Dendritic cell treated with granulocyte-macrophage colony-stimulating factor and Interleukin-4, amounts not matched to agents 40 ng/mL and 50 ng/mL, for 4 days (primary cell): ENCODE results near the gene RARRES1.
"Not testable (repeated sequence)": the region's sequence is repeated elsewhere in the genome, so short reads cannot be mapped to it uniquely, and the experiment has no call there.

ENCODE experiments used
- H3K27ac Mint-ChIP-seq: one replicate; pipeline ENCODE4 v1.8.0; 2022; ENCODE audit warnings: mild to moderate bottlenecking, mixed read lengths
- H3K27me3 Mint-ChIP-seq: one replicate; pipeline ENCODE4 v1.8.0; 2022; ENCODE audit warnings: mild to moderate bottlenecking, mixed read lengths
- H3K36me3 Mint-ChIP-seq: one replicate; pipeline ENCODE4 v1.8.0; 2022; ENCODE audit warnings: low read depth, mixed read lengths
- H3K4me1 Mint-ChIP-seq: one replicate; pipeline ENCODE4 v1.8.0; 2022; ENCODE audit warnings: low read depth, mixed read lengths
- H3K4me3 Mint-ChIP-seq: one replicate; pipeline ENCODE4 v1.8.0; 2022; ENCODE audit warnings: mild to moderate bottlenecking, moderate library complexity, mixed read lengths
- H3K9me3 Mint-ChIP-seq: one replicate; pipeline ENCODE4 v1.8.0; 2022; ENCODE audit warnings: mixed read lengths
- intact Hi-C: fragments of 100-400 bp; cut with micrococcal nuclease; formaldehyde crosslinking; loops from one replicate; pipeline ENCODE4 v1.15.0; 2022

Gene RARRES1

DNA sequence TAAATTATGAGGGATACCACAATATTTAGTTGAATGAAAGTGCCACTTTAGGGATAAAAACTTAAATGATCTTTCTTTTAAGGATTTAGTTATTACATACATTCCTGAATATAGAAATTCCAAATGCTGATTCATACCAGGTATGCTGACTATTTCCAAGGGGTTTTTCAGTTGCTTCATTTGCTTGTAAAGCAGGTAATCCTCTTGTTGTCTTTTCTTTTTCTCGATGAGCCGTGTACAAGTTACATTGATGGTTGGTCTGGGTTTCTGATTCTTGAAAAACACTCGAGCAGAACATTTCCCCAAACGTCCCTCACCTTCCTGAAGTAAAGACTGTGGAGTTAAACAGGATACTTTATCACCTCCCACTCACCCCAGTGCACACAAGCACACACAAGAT is 21.7 kb downstream of the RARRES1 start:
- H3K4me1 Mint-ChIP-seq, result peaks cover 58% of the 10 kb centered on the region
- intact Hi-C loops, result no loop called here
- peaks cover 59% of the 10 kb centered on the region for H3K36me3 Mint-ChIP-seq
- H3K27me3 Mint-ChIP-seq, result no peaks in the 10 kb centered on the region
- peak overlapping the region; percentile 92 for H3K27ac Mint-ChIP-seq
- no peak overlapping the region for H3K4me3 Mint-ChIP-seq
- no peaks in the 10 kb centered on the region for H3K9me3 Mint-ChIP-seq

DNA sequence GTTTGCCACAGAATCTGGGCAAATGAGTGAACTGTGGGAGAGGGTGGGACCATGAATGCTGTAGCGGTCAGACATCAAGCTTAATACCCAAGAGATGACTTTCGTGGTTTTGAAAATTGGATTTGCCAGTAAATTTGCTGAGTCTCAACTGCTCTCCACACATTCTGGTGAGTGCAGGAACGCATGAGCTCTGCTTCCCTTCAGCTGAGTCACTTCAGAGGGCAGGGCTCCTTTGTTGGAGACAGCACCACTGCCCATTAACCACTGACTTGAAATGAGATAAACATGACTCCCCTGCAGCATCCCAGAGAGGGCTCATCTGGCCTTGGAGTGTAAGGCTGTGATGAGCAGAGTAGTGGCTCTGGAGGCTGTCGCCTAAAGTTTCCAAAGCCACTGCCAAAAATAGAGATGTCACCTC is 22.6 kb downstream of the RARRES1 start:
- Mint-ChIP-seq H3K4me3 (no peak overlapping the region), H3K27me3 (no peaks in the 10 kb centered on the region), H3K4me1 (peaks cover 54% of the 10 kb centered on the region), H3K27ac (peak overlapping the region; percentile 92), H3K9me3 (no peaks in the 10 kb centered on the region), H3K36me3 (peaks cover 58% of the 10 kb centered on the region)
- intact Hi-C loops, result loop anchor here (5.0 kb wide), 1 partner anchor 37 kb away; the partner anchor contains the start of gene LXN

DNA sequence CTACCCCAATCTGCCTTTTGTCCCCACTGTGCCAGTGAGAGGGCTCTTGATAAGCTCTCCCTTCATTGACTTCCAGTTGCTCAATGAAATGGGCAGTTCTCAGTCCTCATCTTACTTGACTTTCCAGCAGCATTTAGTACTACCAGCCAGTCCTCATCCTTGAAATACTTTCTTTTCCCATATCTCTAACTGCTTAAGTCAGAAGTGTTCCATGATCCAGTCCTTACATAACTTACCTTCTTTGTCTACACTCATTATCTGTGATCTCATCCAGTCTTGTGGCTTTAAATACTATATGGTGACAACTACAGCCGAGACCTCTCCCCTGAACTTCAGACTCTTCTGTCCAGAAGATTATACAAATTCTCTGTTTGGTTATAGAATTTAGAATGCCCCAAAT is 28.7 kb downstream of the RARRES1 start:
- peaks cover 55% of the 10 kb centered on the region for H3K36me3 Mint-ChIP-seq
- no peaks in the 10 kb centered on the region for H3K9me3 Mint-ChIP-seq
- H3K27me3 Mint-ChIP-seq, result no peaks in the 10 kb centered on the region
- H3K4me3 Mint-ChIP-seq, result no peak overlapping the region
- intact Hi-C loops, result no loop called here
- no peak overlapping the region for H3K27ac Mint-ChIP-seq
- no peaks in the 10 kb centered on the region for H3K4me1 Mint-ChIP-seq

DNA sequence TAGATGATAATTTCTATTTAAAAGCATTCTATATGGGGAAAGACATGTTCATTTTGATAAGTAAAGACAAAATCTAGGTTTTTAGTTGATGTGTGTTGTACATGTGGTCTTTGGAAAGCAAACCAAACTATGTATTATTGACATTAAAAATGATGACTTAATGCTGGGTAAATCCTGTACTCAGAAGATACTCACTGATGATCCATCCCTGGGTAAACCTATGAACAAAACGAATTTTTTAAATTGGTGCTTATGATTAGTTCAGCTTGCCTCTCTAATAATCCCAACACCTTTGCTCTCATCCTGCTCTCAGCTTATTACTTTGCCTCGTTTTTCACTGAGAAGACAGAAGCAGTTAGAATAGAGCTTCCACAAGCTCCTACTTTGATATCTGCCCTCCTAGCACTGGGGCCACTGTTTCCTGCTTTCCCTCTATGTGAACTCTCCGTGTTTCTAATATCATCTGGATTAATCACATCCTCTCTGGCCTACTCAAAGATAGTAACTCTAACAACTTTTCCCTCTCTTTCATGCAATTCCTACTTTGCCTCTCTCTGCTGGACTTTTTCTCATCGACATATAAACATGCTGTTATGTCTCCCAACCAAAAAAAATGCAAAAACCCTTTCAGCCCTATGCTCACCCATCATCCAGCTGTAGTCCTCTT is 29.3 kb downstream of the RARRES1 start:
- H3K27me3 Mint-ChIP-seq, result no peaks in the 10 kb centered on the region
- intact Hi-C loops, result no loop called here
- no peak overlapping the region for H3K4me3 Mint-ChIP-seq
- no peaks in the 10 kb centered on the region for H3K4me1 Mint-ChIP-seq
- H3K9me3 Mint-ChIP-seq, result no peaks in the 10 kb centered on the region
- H3K27ac Mint-ChIP-seq, result no peak overlapping the region
- peaks cover 55% of the 10 kb centered on the region for H3K36me3 Mint-ChIP-seq

DNA sequence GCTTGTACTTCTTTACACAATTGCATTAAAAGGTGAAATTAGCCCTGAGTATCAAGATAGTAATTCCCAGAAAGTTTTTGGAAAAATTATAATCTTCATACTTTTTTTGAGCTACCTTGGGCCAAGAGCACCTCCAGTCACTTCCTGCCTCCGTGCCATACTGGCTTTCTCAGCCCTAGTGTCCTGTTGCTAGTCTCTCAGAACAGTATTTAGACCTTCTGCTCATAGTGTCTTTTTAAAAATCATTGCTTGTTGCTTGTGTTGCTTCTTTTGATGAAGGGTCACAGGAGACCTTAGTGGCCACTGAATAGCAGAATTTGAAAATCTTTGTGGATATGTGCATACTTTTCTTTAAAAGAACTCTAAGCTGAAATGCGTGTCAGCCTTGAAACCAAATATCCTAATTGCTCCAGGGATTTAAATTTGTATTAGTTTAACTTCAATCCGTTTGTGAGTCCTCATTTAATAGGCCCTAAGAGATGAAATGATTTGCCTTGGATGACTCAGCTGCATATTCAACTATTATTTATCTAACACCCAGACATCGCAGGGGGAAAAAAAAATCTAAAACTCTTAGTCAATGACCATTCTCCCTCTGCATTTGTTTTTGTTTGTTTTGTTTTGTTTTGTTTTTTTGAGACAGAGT is 30.7 kb downstream of the RARRES1 start:
- H3K9me3 Mint-ChIP-seq, result no peaks in the 10 kb centered on the region
- no peaks in the 10 kb centered on the region for H3K4me1 Mint-ChIP-seq
- intact Hi-C loops, result no loop called here
- no peaks in the 10 kb centered on the region for H3K27me3 Mint-ChIP-seq
- peaks cover 45% of the 10 kb centered on the region for H3K36me3 Mint-ChIP-seq
- H3K4me3 Mint-ChIP-seq, result no peak overlapping the region
- peak overlapping the region; percentile 43 for H3K27ac Mint-ChIP-seq

DNA sequence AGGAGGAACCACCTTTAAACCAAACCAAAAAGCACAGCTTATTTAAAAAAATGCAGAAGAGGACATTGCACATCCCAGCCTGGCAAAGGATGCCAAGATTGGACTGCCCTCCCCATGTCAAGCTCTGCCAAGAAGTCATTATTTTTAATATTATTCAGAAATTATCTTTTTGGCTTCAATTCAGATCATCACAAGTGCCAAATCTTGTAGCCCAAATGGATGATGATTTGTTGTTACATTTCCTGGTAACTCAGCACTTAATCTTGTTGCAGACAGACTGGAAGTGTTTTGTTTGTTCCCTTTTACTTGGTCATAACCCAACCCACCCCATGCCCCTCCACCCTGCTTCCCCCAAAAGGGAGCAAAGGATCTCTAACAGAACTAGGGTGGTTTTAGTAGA is 31.7 kb downstream of the RARRES1 start:
- intact Hi-C loops, result no loop called here
- H3K9me3 Mint-ChIP-seq, result no peaks in the 10 kb centered on the region
- no peaks in the 10 kb centered on the region for H3K27me3 Mint-ChIP-seq
- no peaks in the 10 kb centered on the region for H3K4me1 Mint-ChIP-seq
- H3K4me3 Mint-ChIP-seq, result no peak overlapping the region
- H3K36me3 Mint-ChIP-seq, result peaks cover 41% of the 10 kb centered on the region
- peak overlapping the region; percentile 43 for H3K27ac Mint-ChIP-seq

DNA sequence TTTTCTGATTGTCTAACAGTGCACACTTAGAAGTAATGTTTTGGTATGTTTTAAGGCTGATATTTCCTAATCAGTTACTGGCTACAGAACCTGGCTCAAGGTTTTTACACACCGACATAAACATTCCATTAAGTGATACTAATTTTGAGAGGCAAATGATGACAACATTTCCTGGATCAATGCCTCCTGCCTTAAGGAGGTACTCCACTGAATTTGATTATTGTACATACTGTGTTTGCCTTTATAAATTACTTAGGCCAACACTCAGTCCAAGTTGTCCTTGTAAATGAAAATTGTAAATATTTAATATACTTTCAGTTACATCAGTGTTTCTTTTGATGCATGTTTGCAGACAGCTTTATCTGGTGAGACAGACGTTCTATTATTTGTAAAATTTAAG is 35.6 kb downstream of the RARRES1 start:
- Mint-ChIP-seq H3K4me1 (no peaks in the 10 kb centered on the region), H3K36me3 (peaks cover 50% of the 10 kb centered on the region), H3K27me3 (no peaks in the 10 kb centered on the region), H3K4me3 (no peak overlapping the region), H3K27ac (no peak overlapping the region), H3K9me3 (no peaks in the 10 kb centered on the region)
- intact Hi-C loops, result no loop called here

DNA sequence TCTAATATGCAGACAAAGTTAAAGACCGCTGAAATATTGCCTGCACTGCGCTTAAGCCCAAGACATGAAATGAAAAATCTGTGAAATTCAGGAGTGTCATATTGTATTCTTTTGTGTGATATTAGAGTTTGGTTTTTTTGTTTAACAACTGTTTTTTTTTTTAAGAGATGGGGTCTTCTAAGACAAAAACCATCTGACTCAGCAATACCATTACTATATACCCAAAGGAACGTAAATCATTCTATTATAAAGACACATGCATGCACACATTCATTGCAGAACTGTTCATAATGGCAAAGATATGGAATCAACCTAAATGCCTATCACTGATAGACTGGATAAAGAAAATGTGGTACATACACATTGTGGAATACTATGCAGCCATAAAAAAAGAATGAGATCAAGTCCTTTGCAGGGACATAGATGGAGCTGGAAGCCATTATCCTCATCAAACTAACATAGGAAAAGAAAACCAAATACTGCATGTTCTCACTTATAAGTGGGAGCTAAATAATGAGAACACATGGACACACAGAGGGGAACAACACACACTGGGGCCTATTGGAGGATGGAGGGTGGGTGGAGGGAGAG is 38.3 kb downstream of the RARRES1 start:
- H3K9me3 Mint-ChIP-seq, H3K4me3 Mint-ChIP-seq, H3K4me1 Mint-ChIP-seq, H3K27me3 Mint-ChIP-seq, intact Hi-C loops, H3K27ac Mint-ChIP-seq: not testable (repeated sequence)
- H3K36me3 Mint-ChIP-seq, result peaks cover 73% of the 10 kb centered on the region

DNA sequence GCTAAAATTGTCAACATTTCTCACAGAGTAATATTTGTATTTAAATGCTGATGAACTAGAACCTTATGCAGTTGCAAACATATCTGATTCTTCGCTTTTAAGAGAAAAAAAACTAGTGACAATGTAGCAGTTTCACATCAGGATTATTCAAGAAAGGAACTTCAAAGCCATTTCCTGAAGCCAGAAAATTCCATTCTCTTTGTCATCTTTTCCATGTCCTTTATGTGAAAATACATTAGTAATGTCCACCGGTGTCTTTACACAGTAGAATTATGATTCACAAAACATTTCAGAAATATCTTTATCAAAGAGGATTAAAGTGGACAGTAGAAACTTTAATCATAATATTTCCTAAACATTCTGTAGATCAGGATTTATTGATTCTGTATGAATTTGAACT is 47.1 kb downstream of the RARRES1 start:
- Mint-ChIP-seq H3K9me3 (no peaks in the 10 kb centered on the region), H3K36me3 (peaks cover 38% of the 10 kb centered on the region), H3K4me3 (no peak overlapping the region), H3K4me1 (peaks cover 8% of the 10 kb centered on the region), H3K27me3 (no peaks in the 10 kb centered on the region), H3K27ac (no peak overlapping the region)
- intact Hi-C loops, result no loop called here

DNA sequence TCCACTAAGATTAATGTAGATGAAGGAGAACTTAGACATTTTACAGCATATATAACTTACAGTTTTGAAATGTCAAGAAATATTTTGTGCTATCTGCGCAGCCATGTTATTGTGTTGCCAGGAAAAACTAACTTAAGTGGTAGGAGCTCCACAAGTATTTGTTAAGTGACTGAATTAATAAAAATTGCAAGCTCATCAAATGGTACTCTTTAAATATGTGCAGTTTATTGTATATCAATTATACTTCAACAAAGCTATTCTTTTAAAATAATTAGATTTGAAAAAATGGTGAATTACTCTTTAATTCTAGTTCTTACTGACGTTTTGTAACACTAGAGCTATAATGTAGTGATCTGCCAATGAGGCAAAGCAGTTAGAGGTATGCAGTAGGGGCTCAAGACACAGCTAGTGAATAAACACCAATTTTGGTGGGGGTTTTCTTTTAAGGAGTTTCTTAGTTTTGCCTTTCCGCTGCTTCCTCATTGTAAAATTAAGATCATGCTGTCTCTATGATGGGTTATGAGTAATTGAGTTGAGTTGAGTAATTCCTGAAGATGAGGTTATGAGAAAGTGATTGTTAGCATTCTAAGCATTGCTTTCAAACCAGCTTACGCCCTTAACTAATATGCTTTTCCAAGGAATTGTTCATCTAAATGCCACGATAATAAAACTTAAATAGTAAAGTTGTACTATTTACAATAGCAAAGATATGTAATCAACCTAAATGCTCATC is 48.9 kb downstream of the RARRES1 start:
- H3K9me3 Mint-ChIP-seq, result no peaks in the 10 kb centered on the region
- no peak overlapping the region for H3K4me3 Mint-ChIP-seq
- intact Hi-C loops, result no loop called here
- H3K27me3 Mint-ChIP-seq, result no peaks in the 10 kb centered on the region
- H3K36me3 Mint-ChIP-seq, result peaks cover 30% of the 10 kb centered on the region
- H3K4me1 Mint-ChIP-seq, result peaks cover 5% of the 10 kb centered on the region
- no peak overlapping the region for H3K27ac Mint-ChIP-seq

DNA sequence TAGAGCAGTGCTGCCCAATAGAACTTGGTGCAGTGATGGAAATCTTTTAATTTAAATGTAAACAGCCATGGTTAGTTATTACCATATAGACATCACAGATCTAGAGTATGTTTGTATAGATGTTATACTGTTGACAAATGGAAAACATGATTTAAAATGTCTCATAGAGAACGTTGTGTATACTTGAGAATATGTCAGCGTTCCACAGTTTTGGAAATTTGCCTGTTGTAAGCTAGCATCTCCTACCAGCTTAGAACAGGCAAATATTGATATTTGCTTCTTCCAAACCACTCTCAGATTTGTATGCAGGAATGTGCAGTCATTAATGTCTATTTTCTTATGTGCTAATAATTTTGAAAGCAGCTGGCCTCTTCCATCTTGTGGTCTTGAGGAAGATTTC is 51.4 kb downstream of the RARRES1 start:
- Mint-ChIP-seq H3K27me3 (no peaks in the 10 kb centered on the region), H3K4me1 (no peaks in the 10 kb centered on the region), H3K36me3 (peaks cover 49% of the 10 kb centered on the region), H3K27ac (no peak overlapping the region), H3K4me3 (no peak overlapping the region), H3K9me3 (no peaks in the 10 kb centered on the region)
- intact Hi-C loops, result no loop called here

DNA sequence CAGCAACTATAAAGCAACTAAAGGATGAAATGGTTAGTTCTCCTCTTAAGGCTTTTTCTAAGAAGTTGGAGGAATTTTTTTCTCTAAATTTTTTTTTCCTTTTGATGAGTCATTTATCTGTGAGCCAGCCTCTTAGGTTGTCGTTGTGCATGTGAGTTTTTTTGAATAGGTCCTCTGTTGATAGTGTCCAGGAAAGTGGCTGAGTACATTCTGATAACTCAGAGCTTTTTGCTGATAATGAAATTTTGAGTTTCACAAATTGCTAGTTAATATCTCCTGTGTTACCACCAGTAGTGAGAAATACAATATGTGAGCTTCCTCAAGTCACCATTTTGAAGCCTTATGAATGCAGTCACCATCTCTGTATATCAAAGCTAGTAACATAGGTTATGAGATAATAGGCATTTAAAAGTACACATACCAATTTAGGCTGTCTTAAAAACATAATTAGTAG is 52.7 kb downstream of the RARRES1 start:
- Mint-ChIP-seq H3K4me1 (no peaks in the 10 kb centered on the region), H3K9me3 (no peaks in the 10 kb centered on the region), H3K36me3 (peaks cover 46% of the 10 kb centered on the region), H3K4me3 (no peak overlapping the region), H3K27ac (no peak overlapping the region), H3K27me3 (no peaks in the 10 kb centered on the region)
- intact Hi-C loops, result no loop called here

DNA sequence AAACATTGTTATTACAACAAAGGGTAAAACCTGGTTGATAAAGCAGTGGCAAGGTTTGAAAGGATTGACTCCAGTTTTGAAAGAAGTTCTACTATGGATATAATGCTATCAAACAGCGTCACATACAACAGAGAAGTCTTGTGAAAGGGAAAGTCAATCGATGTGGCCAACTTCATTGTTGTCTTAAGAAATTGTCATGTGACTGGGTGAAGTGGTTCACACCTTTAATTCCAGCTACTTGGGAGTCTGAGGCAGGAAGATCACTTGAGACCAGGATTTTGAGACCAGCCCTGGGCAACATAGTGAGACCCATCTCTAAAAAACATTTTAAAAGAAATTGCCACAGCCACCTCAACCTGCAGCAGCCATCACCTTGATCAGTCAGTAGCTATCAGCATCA is 53.6 kb downstream of the RARRES1 start:
- Mint-ChIP-seq H3K27me3 (no peaks in the 10 kb centered on the region), H3K36me3 (peaks cover 46% of the 10 kb centered on the region), H3K9me3 (no peaks in the 10 kb centered on the region), H3K27ac (no peak overlapping the region), H3K4me1 (no peaks in the 10 kb centered on the region), H3K4me3 (no peak overlapping the region)
- intact Hi-C loops, result no loop called here
